Natural killer cell (primary cell): ENCODE measurements around the gene FCRL1. TPM values are rescaled to one million over a fixed set of nuclear protein-coding genes. Genes with fewer than 3 reads are reported as not detected.

ENCODE experiments used
- ATAC-seq, 3 donors: fragments of 150-1000 bp in 2 of 3; fragments of 200-7000 bp in 1 of 3; cut with Tn5 transposase; 1 replicate in 1 of 3; 2 replicates in 2 of 3; pipeline ENCODE4 v1.10.0; 2021; ENCODE audit warnings: mild to moderate bottlenecking in 2 of 3, moderate library complexity in 2 of 3
- DNase-seq, 2 donors: peaks; one replicate each; pipeline versions ENCODE4 v3.0.0 to v3.0.0-alpha.2; 2013 to 2021; ENCODE audit warnings: mixed read lengths in 1 of 2
- H3K27ac ChIP-seq: one replicate; pipeline ENCODE4 v1.5.1; 2013; ENCODE audit warnings: mild to moderate bottlenecking, low read length
- H3K27me3 ChIP-seq: one replicate; pipeline ENCODE4 v1.6.1; 2013; ENCODE audit warnings: low read length; ENCODE audit not compliant: control insufficient read depth, insufficient read depth
- H3K36me3 ChIP-seq: one replicate; pipeline ENCODE4 v1.6.1; 2013; ENCODE audit warnings: low read length; ENCODE audit not compliant: control insufficient read depth, insufficient read depth
- H3K4me1 ChIP-seq: one replicate; pipeline ENCODE4 v1.6.1; 2013; ENCODE audit warnings: low read length; ENCODE audit not compliant: control insufficient read depth, insufficient read depth
- H3K4me3 ChIP-seq: one replicate; pipeline ENCODE4 v1.5.1; 2013; ENCODE audit warnings: low read length
- H3K9me3 ChIP-seq: one replicate; pipeline ENCODE4 v1.6.1; 2013; ENCODE audit warnings: low read length; ENCODE audit not compliant: control insufficient read depth, insufficient read depth
- H3K27ac Mint-ChIP-seq, 2 donors: one replicate each; pipeline ENCODE4 v1.8.0; 2022; ENCODE audit warnings: mild to moderate bottlenecking in 2 of 2, mixed read lengths in 2 of 2, moderate library complexity in 1 of 2
- H3K27me3 Mint-ChIP-seq, 2 donors: one replicate each; pipeline ENCODE4 v1.8.0; 2022; ENCODE audit warnings: low read depth in 2 of 2, mixed read lengths in 2 of 2
- H3K36me3 Mint-ChIP-seq: one replicate; pipeline ENCODE4 v1.8.0; 2022; ENCODE audit warnings: mixed read lengths
- H3K4me1 Mint-ChIP-seq, 2 donors: one replicate each; pipeline ENCODE4 v1.8.0; 2022; ENCODE audit warnings: mixed read lengths in 2 of 2
- H3K4me3 Mint-ChIP-seq: one replicate; pipeline ENCODE4 v1.8.0; 2022; ENCODE audit warnings: mild to moderate bottlenecking, moderate library complexity, mixed read lengths
- H3K9me3 Mint-ChIP-seq, 2 donors: one replicate each; pipeline ENCODE4 v1.8.0; 2022; ENCODE audit warnings: mixed read lengths in 2 of 2
- CTCF ChIP-seq: fragments of 200-600 bp; IDR thresholded peaks from one replicate; pipeline ENCODE4 v1.8.0; 2022; ENCODE audit warnings: antibody characterized with exemption
- WGBS: methylation state at CpG from one replicate; pipeline ENCODE4 v1.1.7; 2013; ENCODE audit warnings: missing lambda C conversion rate; ENCODE audit not compliant: insufficient coverage; 5-methylcytosine and 5-hydroxymethylcytosine counted together
- intact Hi-C: fragments of 100-400 bp; cut with micrococcal nuclease; formaldehyde crosslinking; loops from one replicate; pipeline ENCODE4 v1.14.2; 2022
- total RNA-seq, 4 donors: library from RNA; stranded (reverse); fragments of 120-200 nt in 1 of 4; gene quantifications; one replicate each; pipeline versions ENCODE4 v1.2.3 to v1.2.4, GENCODE V29; 2013 to 2022

Gene FCRL1
- total RNA-seq, 3 donors from 2014 or later (not counting 1 experiment from before 2014, with no cell fraction given), result 1.8 to 2.6 (median 2.0) TPM

- peaks cover 2 to 3% of the 10 kb centered on the region in 2 donors for H3K9me3 Mint-ChIP-seq
- no peak overlapping the region for H3K4me3 Mint-ChIP-seq
- no peak overlapping the region for H3K4me3 ChIP-seq
- peaks cover 0 to 2% of the 10 kb centered on the region in 2 donors for H3K27me3 Mint-ChIP-seq
- DNase-seq (no peak), ATAC-seq (no peak)
- no peaks in the 10 kb centered on the region for H3K36me3 ChIP-seq
- H3K27me3 ChIP-seq, result no peaks in the 10 kb centered on the region
- H3K9me3 ChIP-seq, result no peaks in the 10 kb centered on the region
- H3K27ac ChIP-seq, result no peak overlapping the region
- intact Hi-C loops, result no loop called here
- no peaks in the 10 kb centered on the region for H3K4me1 ChIP-seq
- WGBS, result 80% methylated on average over 5 of the region's 5 CpGs
- no peaks in the 10 kb centered on the region for H3K4me1 Mint-ChIP-seq
- peaks cover 10% of the 10 kb centered on the region for H3K36me3 Mint-ChIP-seq
- no peak for TF ChIP-seq CTCF
- no peak overlapping the region for H3K27ac Mint-ChIP-seq
Observed at GRCh38 chr1:157798211-157798610, 21.7 kb downstream of the FCRL1 start.

GRCh38 chr1:157785248-157785647 lies 34.7 kb downstream of the FCRL1 start:
- Mint-ChIP-seq H3K27me3 (no peaks in the 10 kb centered on the region), H3K27ac (no peak overlapping the region), H3K4me3 (no peak overlapping the region), H3K36me3 (no peaks in the 10 kb centered on the region), H3K4me1 (peaks cover 5 to 16% of the 10 kb centered on the region in 2 donors), H3K9me3 (peaks cover 0 to 2% of the 10 kb centered on the region in 2 donors)
- H3K9me3 ChIP-seq, result no peaks in the 10 kb centered on the region
- no peak for ATAC-seq
- intact Hi-C loops, result no loop called here
- H3K27ac ChIP-seq, result no peak overlapping the region
- no peak for TF ChIP-seq CTCF
- peaks cover 5% of the 10 kb centered on the region for H3K4me1 ChIP-seq
- no peak for DNase-seq
- H3K27me3 ChIP-seq, result no peaks in the 10 kb centered on the region
- 21% methylated on average over 1 of the region's 1 CpG for WGBS
- H3K36me3 ChIP-seq, result no peaks in the 10 kb centered on the region
- no peak overlapping the region for H3K4me3 ChIP-seq

- no peak for DNase-seq
- no peak overlapping the region for H3K4me3 ChIP-seq
- no peaks in the 10 kb centered on the region for H3K27me3 ChIP-seq
- H3K36me3 ChIP-seq, result no peaks in the 10 kb centered on the region
- 79% methylated on average over 2 of the region's 3 CpGs for WGBS
- H3K9me3 ChIP-seq, result no peaks in the 10 kb centered on the region
- ATAC-seq, result no peak
- intact Hi-C loops, result no loop called here
- no peak overlapping the region for H3K27ac ChIP-seq
- Mint-ChIP-seq H3K4me1 (peaks cover 5 to 16% of the 10 kb centered on the region in 2 donors), H3K27me3 (no peaks in the 10 kb centered on the region), H3K36me3 (no peaks in the 10 kb centered on the region), H3K9me3 (peaks cover 0 to 2% of the 10 kb centered on the region in 2 donors), H3K27ac (no peak overlapping the region), H3K4me3 (no peak overlapping the region)
- H3K4me1 ChIP-seq, result peaks cover 5% of the 10 kb centered on the region
- no peak for TF ChIP-seq CTCF
Observed at GRCh38 chr1:157784801-157785200, 35.1 kb downstream of the FCRL1 start.

- Mint-ChIP-seq H3K36me3 (no peaks in the 10 kb centered on the region), H3K9me3 (no peaks in the 10 kb centered on the region), H3K27ac (no peak overlapping the region), H3K27me3 (no peaks in the 10 kb centered on the region), H3K4me3 (no peak overlapping the region), H3K4me1 (peaks cover 5 to 16% of the 10 kb centered on the region in 2 donors)
- no peaks in the 10 kb centered on the region for H3K27me3 ChIP-seq
- H3K4me3 ChIP-seq, result no peak overlapping the region
- 64% methylated on average over 1 of the region's 1 CpG for WGBS
- DNase-seq (no peak), ATAC-seq (no peak)
- intact Hi-C loops, result no loop called here
- no peak for TF ChIP-seq CTCF
- no peak overlapping the region for H3K27ac ChIP-seq
- H3K36me3 ChIP-seq, result no peaks in the 10 kb centered on the region
- H3K4me1 ChIP-seq, result peaks cover 5% of the 10 kb centered on the region
- no peaks in the 10 kb centered on the region for H3K9me3 ChIP-seq
Observed at GRCh38 chr1:157782931-157783330, 37.0 kb downstream of the FCRL1 start.
